Nucleus accumbens (tissue), 56 donors: ENCODE measurements around the gene PLCB1.
"Not testable (repeated sequence)": the region's sequence is repeated elsewhere in the genome, so short reads cannot be mapped to it uniquely, and the experiment has no call there.

Experiments
- DNase-seq, 56 donors: peaks; one replicate each; lab custom pipeline; 2025; lab: John Stamatoyannopoulos, UW

The PLCB1 gene

GRCh38 chr20:8361006-8361652 lies 229.1 kb downstream of the PLCB1 start:
- peak in 4 of 56 donors; percentile 1 to 9 (median 6) for DNase-seq

GRCh38 chr20:8361779-8362178 lies 229.7 kb downstream of the PLCB1 start:
- DNase-seq, result no peak

GRCh38 chr20:8362457-8362856 lies 230.4 kb downstream of the PLCB1 start:
- no peak for DNase-seq

GRCh38 chr20:8363970-8364733 lies 232.1 kb downstream of the PLCB1 start:
- DNase-seq, result no peak

GRCh38 chr20:8364734-8365078 lies 232.6 kb downstream of the PLCB1 start:
- no peak for DNase-seq

GRCh38 chr20:8365634-8366033 lies 233.6 kb downstream of the PLCB1 start:
- DNase-seq, result no peak

- DNase-seq, result no peak
Observed at GRCh38 chr20:8366303-8366923, 234.3 kb downstream of the PLCB1 start.

GRCh38 chr20:8367689-8368088 lies 235.6 kb downstream of the PLCB1 start:
- DNase-seq, result no peak

- no peak for DNase-seq
Observed at GRCh38 chr20:8368670-8369069, 236.6 kb downstream of the PLCB1 start.

GRCh38 chr20:8369311-8369710 lies 237.2 kb downstream of the PLCB1 start:
- no peak for DNase-seq

GRCh38 chr20:8370774-8371173 lies 238.7 kb downstream of the PLCB1 start:
- DNase-seq, result no peak

GRCh38 chr20:8372824-8373380 lies 240.8 kb downstream of the PLCB1 start:
- DNase-seq, result no peak

GRCh38 chr20:8373579-8373978 lies 241.5 kb downstream of the PLCB1 start:
- no peak for DNase-seq

GRCh38 chr20:8375898-8376297 lies 243.8 kb downstream of the PLCB1 start:
- DNase-seq, result no peak

- no peak for DNase-seq
Observed at GRCh38 chr20:8376940-8377339, 244.9 kb downstream of the PLCB1 start.

- DNase-seq, result not testable (repeated sequence)
Observed at GRCh38 chr20:8379125-8379524, 247.1 kb downstream of the PLCB1 start.

GRCh38 chr20:8385247-8385646 lies 253.2 kb downstream of the PLCB1 start:
- peak in 25 of 56 donors; percentile 1 to 54 (median 16) for DNase-seq

- DNase-seq, result no peak
Observed at GRCh38 chr20:8386991-8387390, 254.9 kb downstream of the PLCB1 start.

GRCh38 chr20:8388141-8388540 lies 256.1 kb downstream of the PLCB1 start:
- DNase-seq, result no peak

- DNase-seq, result no peak
Observed at GRCh38 chr20:8388707-8389106, 256.6 kb downstream of the PLCB1 start.

GRCh38 chr20:8389381-8390036 lies 257.4 kb downstream of the PLCB1 start:
- DNase-seq, result no peak
